ENCODE data around the gene EEFSEC.

Gene EEFSEC

GRCh38 chr3:128454310-128454618 lies 301.0 kb downstream of the EEFSEC start:
- TF ChIP-seq POLR2AphosphoS5 (IDR thresholded peaks at IDR 0.05; ENCODE audit: low read depth, low read length) = no peak
- TF ChIP-seq TAF1 (IDR thresholded peaks at IDR 0.05; ENCODE audit: borderline replicate concordance, low read depth, low read length) = no peak
- no peak for TF ChIP-seq POLR2A (IDR thresholded peaks at IDR 0.05; ENCODE audit: low read depth, low read length)
- DNase-seq (ENCODE audit: insufficient read length) = no peak
- FAIRE-seq = no peak

DNA sequence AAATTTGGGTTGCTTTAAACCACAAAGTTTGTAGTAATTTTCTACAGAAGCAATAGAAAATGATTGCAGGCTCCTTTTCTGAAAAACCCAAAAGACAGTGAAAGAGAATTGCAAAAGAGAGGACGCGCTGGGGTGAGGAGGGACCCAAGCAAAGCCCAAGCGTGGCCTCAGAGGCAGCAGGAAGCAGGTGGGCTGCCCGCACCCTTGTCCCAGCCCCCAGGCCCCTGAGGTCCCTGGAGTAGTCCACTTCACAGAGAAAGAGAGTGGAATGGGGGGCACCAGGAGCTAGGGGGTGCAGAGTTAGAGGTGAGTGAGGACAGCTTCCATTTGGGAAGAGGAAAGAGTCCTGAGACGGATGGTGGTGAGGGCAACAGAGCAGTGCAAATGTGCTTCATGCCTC lies 301.8 kb downstream of the EEFSEC start:
- TF ChIP-seq POLR2AphosphoS5 (IDR thresholded peaks at IDR 0.05; ENCODE audit: low read depth, low read length) (no peak), POLR2A (IDR thresholded peaks at IDR 0.05; ENCODE audit: low read depth, low read length) (no peak), TAF1 (IDR thresholded peaks at IDR 0.05; ENCODE audit: borderline replicate concordance, low read depth, low read length) (no peak)
- DNase-seq (ENCODE audit: insufficient read length) = no peak
- no peak for FAIRE-seq

- TF ChIP-seq POLR2AphosphoS5 (IDR thresholded peaks at IDR 0.05; ENCODE audit: low read depth, low read length) (no peak), TAF1 (IDR thresholded peaks at IDR 0.05; ENCODE audit: borderline replicate concordance, low read depth, low read length) (no peak), POLR2A (IDR thresholded peaks at IDR 0.05; ENCODE audit: low read depth, low read length) (no peak)
- no peak for FAIRE-seq
- DNase-seq (ENCODE audit: insufficient read length) = no peak
Observed at GRCh38 chr3:128455786-128456748, 302.8 kb downstream of the EEFSEC start.

- DNase-seq (ENCODE audit: insufficient read length) (no peak), FAIRE-seq (no peak)
- TF ChIP-seq POLR2AphosphoS5 (IDR thresholded peaks at IDR 0.05; ENCODE audit: low read depth, low read length) (no peak), POLR2A (IDR thresholded peaks at IDR 0.05; ENCODE audit: low read depth, low read length) (no peak), TAF1 (IDR thresholded peaks at IDR 0.05; ENCODE audit: borderline replicate concordance, low read depth, low read length) (no peak)
Observed at GRCh38 chr3:128456776-128457715, 303.8 kb downstream of the EEFSEC start.

DNA sequence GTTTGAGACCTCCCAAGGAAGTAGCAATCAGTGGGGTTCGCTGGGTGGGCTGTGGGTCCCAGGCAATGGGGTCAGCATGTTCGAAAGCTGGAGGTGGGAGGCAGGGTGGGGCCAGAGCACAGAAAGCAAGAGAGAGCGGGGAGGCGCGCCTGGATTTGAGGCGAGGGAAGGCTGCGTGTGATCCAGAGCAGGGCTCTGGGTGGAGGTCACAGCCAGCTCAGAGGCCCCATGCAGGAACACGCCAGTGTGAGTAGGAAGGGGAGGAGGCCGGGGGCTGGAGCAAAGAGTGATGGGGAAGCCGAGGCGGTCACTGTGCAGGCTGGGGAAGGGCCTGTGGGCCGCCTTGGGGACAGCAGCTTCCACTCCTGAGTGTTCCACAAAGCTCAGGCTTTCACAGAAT lies 304.7 kb downstream of the EEFSEC start:
- TF ChIP-seq TAF1 (IDR thresholded peaks at IDR 0.05; ENCODE audit: borderline replicate concordance, low read depth, low read length) (no peak), POLR2A (IDR thresholded peaks at IDR 0.05; ENCODE audit: low read depth, low read length) (no peak)
- FAIRE-seq = no peak
- no peak for DNase-seq (ENCODE audit: insufficient read length)

Measured in GM12892 (cell line).